ENCODE results near the gene ATXN1.

GRCh38 chr6:16576451-16577368 lies 184.6 kb downstream of the ATXN1 start:
- TF ChIP-seq, protein P1, sequence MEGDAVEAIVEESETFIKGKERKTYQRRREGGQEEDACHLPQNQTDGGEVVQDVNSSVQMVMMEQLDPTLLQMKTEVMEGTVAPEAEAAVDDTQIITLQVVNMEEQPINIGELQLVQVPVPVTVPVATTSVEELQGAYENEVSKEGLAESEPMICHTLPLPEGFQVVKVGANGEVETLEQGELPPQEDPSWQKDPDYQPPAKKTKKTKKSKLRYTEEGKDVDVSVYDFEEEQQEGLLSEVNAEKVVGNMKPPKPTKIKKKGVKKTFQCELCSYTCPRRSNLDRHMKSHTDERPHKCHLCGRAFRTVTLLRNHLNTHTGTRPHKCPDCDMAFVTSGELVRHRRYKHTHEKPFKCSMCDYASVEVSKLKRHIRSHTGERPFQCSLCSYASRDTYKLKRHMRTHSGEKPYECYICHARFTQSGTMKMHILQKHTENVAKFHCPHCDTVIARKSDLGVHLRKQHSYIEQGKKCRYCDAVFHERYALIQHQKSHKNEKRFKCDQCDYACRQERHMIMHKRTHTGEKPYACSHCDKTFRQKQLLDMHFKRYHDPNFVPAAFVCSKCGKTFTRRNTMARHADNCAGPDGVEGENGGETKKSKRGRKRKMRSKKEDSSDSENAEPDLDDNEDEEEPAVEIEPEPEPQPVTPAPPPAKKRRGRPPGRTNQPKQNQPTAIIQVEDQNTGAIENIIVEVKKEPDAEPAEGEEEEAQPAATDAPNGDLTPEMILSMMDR (optimal IDR thresholded peaks at IDR 0.05 in 1 of 3, IDR thresholded peaks at IDR 0.05 in 1 of 3, conservative IDR thresholded peaks at IDR 0.05 in 1 of 3; ENCODE audit: extremely low read depth in 1 of 3, insufficient read depth in 2 of 3, low read length in 3 of 3): no peak
- TF ChIP-seq EZH2 (IDR thresholded peaks at IDR 0.05; ENCODE audit: low read length): no peak

Measured in keratinocyte (primary cell).